Right atrium auricular region (tissue), 2 donors: Measurements from ENCODE around the gene SIRT1. TPM values are rescaled to one million over a fixed set of nuclear protein-coding genes. Genes with fewer than 3 reads are reported as not detected.

Source experiments
- DNase-seq: peaks from one replicate; pipeline ENCODE4 v3.0.0-alpha.2; 2019; ENCODE audit warnings: low spot score
- H3K27ac ChIP-seq, 2 donors: fragments of 200-600 bp; sonication (generic); 1 replicate in 1 of 2; 2 replicates in 1 of 2; pipeline ENCODE4 v1.5.1; 2016 to 2019
- H3K27me3 ChIP-seq, 2 donors: fragments of 200-600 bp; sonication (generic); one replicate each; pipeline versions ENCODE4 v1.5.1 to v1.6.0; 2017 to 2019
- H3K36me3 ChIP-seq: fragments of 200-600 bp; sonication (generic); one replicate; pipeline ENCODE4 v1.5.1; 2016
- H3K4me1 ChIP-seq, 2 donors: fragments of 200-600 bp; sonication (generic); one replicate each; pipeline versions ENCODE4 v1.5.1 to v1.6.0; 2017 to 2019
- H3K4me3 ChIP-seq, 2 donors: fragments of 200-600 bp; sonication (generic); 1 replicate in 1 of 2; 2 replicates in 1 of 2; pipeline ENCODE4 v1.5.1; 2017 to 2019; ENCODE audit warnings: mild to moderate bottlenecking in 1 of 2, moderate library complexity in 1 of 2
- H3K9me3 ChIP-seq, 2 donors: fragments of 200-600 bp; sonication (generic); one replicate each; pipeline ENCODE4 v1.5.1; 2019
- total RNA-seq, 2 donors: library from RNA; depleted of rRNA; stranded (reverse); fragments of >200 nt; gene quantifications; one replicate each; pipeline ENCODE4 v1.1.0, GENCODE V29; 2016
- TF ChIP-seq, protein P1 (sequence below), 2 donors: fragments of 200-600 bp; sonication (generic); IDR thresholded peaks; one replicate each; pipeline ENCODE4 v1.5.1; 2019; ENCODE audit warnings: antibody characterized with exemption in 2 of 2

The SIRT1 gene
- total RNA-seq, 2 donors from 2014 or later: 10.4 to 12.1 TPM

- peaks cover 0 to 6% of the 10 kb centered on the region in 2 donors for H3K9me3 ChIP-seq
- no peaks in the 10 kb centered on the region for H3K4me1 ChIP-seq
- no peak overlapping the region for H3K27ac ChIP-seq
- H3K27me3 ChIP-seq: no peaks in the 10 kb centered on the region
- no peak overlapping the region for H3K4me3 ChIP-seq
- H3K36me3 ChIP-seq: no peaks in the 10 kb centered on the region
- DNase-seq: no peak
- TF ChIP-seq, protein P1, sequence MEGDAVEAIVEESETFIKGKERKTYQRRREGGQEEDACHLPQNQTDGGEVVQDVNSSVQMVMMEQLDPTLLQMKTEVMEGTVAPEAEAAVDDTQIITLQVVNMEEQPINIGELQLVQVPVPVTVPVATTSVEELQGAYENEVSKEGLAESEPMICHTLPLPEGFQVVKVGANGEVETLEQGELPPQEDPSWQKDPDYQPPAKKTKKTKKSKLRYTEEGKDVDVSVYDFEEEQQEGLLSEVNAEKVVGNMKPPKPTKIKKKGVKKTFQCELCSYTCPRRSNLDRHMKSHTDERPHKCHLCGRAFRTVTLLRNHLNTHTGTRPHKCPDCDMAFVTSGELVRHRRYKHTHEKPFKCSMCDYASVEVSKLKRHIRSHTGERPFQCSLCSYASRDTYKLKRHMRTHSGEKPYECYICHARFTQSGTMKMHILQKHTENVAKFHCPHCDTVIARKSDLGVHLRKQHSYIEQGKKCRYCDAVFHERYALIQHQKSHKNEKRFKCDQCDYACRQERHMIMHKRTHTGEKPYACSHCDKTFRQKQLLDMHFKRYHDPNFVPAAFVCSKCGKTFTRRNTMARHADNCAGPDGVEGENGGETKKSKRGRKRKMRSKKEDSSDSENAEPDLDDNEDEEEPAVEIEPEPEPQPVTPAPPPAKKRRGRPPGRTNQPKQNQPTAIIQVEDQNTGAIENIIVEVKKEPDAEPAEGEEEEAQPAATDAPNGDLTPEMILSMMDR (IDR thresholded peaks at IDR 0.05): no peak
These were observed 44.5 kb upstream of the SIRT1 start for GRCh38 chr10:67839951-67840350.

- Histone ChIP-seq H3K27me3 (no peaks in the 10 kb centered on the region), H3K4me1 (no peaks in the 10 kb centered on the region), H3K27ac (no peak overlapping the region), H3K36me3 (no peaks in the 10 kb centered on the region), H3K4me3 (no peak overlapping the region), H3K9me3 (peaks cover 0 to 6% of the 10 kb centered on the region in 2 donors)
- no peak for DNase-seq
- TF ChIP-seq, protein P1 (IDR thresholded peaks at IDR 0.05): no peak
These were observed 42.7 kb upstream of the SIRT1 start for GRCh38 chr10:67841737-67842136.

GRCh38 chr10:67843284-67843683 lies 41.2 kb upstream of the SIRT1 start:
- H3K27ac ChIP-seq: no peak overlapping the region
- H3K4me3 ChIP-seq: no peak overlapping the region

GRCh38 chr10:67849331-67850011 lies 35.0 kb upstream of the SIRT1 start:
- Histone ChIP-seq H3K27ac (peak overlapping the region; percentile 91 to 96), H3K4me1 (peaks cover 0 to 6% of the 10 kb centered on the region in 2 donors), H3K27me3 (no peaks in the 10 kb centered on the region), H3K9me3 (no peaks in the 10 kb centered on the region), H3K36me3 (no peaks in the 10 kb centered on the region), H3K4me3 (peak overlapping the region; percentile 54 to 76)
- DNase-seq: peak; percentile 96
- TF ChIP-seq, protein P1 (IDR thresholded peaks at IDR 0.05): no peak

More at GRCh38 chr10:67843284-67843683, 41.2 kb upstream of the SIRT1 start:
- TF ChIP-seq, protein P1 (IDR thresholded peaks at IDR 0.05): no peak
- H3K36me3 ChIP-seq: no peaks in the 10 kb centered on the region
- H3K4me1 ChIP-seq: no peaks in the 10 kb centered on the region
- peaks cover 0 to 6% of the 10 kb centered on the region in 2 donors for H3K9me3 ChIP-seq
- DNase-seq: no peak
- H3K27me3 ChIP-seq: no peaks in the 10 kb centered on the region

DNA sequence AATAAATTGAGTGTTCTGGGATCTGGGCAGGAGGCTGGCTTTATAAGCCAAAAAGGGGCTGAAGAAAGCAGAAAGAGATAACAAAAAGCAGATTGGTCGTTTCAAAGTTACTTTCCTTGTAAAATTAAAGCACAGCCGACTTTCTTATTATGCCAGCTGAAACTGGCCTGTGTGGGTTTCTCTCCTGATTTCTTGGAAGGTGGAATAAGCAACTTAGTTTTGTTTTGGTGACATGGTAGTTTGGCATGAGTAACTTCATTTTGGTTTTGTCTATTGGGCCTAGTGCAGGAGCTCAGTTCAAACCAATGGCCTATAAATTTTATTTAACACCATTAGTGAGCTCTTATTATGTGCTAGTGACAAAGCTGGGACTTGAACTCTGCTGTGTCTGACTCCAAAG lies 33.3 kb upstream of the SIRT1 start:
- Histone ChIP-seq H3K27ac (no peak overlapping the region), H3K4me1 (peaks cover 0 to 6% of the 10 kb centered on the region in 2 donors), H3K9me3 (no peaks in the 10 kb centered on the region), H3K36me3 (no peaks in the 10 kb centered on the region), H3K27me3 (no peaks in the 10 kb centered on the region), H3K4me3 (no peak overlapping the region)
- no peak for DNase-seq
- TF ChIP-seq, protein P1 (IDR thresholded peaks at IDR 0.05): no peak

DNA sequence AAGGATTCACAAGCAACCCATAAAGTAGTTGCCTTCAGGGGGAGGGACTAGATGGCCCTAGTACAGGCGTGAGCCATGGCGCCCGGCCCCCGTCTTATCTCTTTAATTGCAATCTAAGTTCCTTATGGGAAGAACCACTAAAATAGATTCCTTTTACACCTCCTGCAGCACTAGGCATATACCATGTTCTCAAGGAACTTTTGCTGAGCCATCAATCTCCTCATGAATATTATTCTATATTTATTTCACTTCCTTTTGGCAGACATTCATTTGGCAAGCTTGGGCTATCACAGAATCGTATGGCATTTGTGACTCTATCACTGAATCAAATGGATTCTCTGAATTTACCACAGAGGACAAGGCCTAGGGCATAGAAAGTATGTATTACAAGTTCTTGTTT lies 31.7 kb upstream of the SIRT1 start:
- no peaks in the 10 kb centered on the region for H3K27me3 ChIP-seq
- TF ChIP-seq, protein P1 (IDR thresholded peaks at IDR 0.05): no peak
- H3K36me3 ChIP-seq: no peaks in the 10 kb centered on the region
- H3K27ac ChIP-seq: no peak overlapping the region
- H3K9me3 ChIP-seq: no peaks in the 10 kb centered on the region
- no peak for DNase-seq
- no peak overlapping the region for H3K4me3 ChIP-seq
- peaks cover 0 to 6% of the 10 kb centered on the region in 2 donors for H3K4me1 ChIP-seq
